Peyer's patch (tissue), 4 donors: ENCODE measurements around the gene NCOA7.

ENCODE experiments used
- CTCF ChIP-seq, 6 experiments: fragments of 450-650 bp in 4 of 6; fragments of 200-600 bp in 2 of 6; sonication (generic) in 1 of 6; IDR thresholded peaks; one replicate each; pipeline ENCODE4 v1.5.1; 2017 to 2019; ENCODE audit warnings: antibody characterized with exemption in 6 of 6, mild to moderate bottlenecking in 3 of 6, moderate library complexity in 1 of 6
- POLR2A ChIP-seq, 2 donors: fragments of 450-650 bp; IDR thresholded peaks; one replicate each; pipeline ENCODE4 v1.5.1; 2017; ENCODE audit warnings: antibody characterized with exemption in 2 of 2, mild to moderate bottlenecking in 2 of 2, moderate library complexity in 2 of 2

DNA sequence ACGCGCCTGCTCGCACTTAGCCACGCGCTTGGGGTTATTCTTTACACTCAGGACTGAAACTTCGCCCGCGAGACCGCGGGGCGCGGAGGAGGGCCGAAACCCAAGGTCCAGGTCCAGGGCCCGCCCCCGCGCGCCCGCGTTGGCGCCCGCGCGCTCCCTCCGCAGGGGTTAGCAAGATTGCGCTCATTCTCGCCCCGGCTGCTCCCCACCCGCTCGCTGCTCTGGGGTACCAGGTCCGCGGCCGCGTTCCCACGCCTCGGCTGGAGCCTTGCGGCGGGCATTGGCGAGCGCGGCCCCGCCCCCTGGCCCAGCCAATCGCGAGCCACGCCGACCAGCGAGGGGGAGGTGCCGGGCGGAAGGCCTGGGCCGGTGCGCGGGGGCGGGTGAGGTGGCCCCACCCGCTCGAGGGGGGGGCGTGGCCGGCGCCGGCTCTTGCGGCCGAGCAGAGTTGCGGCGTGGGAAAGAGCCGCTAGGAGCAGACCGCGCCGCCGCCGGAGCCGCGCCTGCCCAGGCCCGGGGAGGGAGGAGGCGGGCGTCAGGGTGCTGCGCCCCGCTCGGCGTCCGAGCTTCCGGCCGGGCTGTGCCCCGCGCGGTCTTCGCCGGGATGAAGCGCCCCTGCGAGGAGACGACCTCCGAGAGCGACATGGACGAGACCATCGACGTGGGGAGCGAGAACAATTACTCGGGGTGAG, 41.4 kb upstream of the NCOA7 start, which contains the start of gene HEY2:
- TF ChIP-seq CTCF (IDR thresholded peaks at IDR 0.05) (peak in 3 of 6 experiments; percentile 16 to 51 (median 46)), POLR2A (IDR thresholded peaks at IDR 0.05) (peak in 1 of 2 donors; percentile 4)
